ENCODE measurements around the gene ITIH3.

ITIH3 gene

DNA sequence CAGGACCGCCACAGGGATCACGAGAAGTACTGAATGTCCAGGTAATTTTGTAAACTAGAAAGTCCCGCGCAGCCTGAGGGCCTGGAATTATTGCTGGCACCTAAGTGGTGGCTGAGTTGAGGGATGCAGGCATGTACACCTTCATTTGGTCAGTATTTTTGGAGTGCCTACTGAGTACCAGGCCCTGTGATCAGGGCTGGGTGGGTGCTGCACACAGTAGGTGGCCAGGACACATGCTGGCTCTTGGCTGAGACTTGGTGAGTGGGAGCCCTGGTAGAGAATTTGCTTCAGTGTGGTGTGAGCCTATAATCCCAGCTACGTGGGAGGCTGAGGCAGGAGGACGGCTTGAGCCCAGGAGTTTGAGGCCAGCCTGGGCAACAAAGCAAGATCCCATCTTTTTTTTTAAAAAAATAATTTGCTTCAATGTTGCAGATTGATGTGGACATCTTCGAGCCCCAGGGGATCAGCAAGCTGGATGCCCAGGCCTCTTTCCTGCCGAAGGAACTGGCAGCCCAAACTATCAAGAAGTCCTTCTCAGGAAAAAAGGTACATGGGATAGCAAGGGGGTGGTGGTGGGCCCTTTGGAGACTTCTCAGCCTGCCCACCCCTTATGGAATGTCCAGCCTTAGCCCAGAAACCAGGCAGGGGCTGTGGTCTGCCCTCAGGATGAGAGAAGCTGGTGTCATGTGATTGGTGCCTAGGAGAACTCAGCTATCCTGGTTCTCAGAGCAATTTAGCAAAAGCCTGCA is 14.6 kb upstream of the ITIH3 start:
- no peak for DNase-seq

DNA sequence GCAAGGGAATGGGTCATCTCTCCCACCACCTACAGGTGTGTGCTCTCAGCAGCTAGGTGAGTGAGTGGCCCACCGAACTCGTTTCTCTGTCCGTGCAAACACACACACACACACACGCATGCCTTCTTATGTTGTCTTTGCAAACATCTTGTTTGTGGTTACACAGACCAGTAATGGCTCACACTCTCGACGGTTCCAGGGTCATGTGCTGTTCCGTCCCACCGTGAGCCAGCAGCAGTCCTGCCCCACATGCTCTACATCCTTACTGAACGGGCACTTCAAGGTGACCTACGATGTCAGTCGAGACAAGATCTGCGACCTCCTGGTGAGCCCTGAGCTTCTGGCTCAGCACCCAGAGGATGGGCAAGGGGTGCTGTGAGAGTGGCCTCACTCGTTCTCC is 12.9 kb upstream of the ITIH3 start:
- no peak for DNase-seq

DNA sequence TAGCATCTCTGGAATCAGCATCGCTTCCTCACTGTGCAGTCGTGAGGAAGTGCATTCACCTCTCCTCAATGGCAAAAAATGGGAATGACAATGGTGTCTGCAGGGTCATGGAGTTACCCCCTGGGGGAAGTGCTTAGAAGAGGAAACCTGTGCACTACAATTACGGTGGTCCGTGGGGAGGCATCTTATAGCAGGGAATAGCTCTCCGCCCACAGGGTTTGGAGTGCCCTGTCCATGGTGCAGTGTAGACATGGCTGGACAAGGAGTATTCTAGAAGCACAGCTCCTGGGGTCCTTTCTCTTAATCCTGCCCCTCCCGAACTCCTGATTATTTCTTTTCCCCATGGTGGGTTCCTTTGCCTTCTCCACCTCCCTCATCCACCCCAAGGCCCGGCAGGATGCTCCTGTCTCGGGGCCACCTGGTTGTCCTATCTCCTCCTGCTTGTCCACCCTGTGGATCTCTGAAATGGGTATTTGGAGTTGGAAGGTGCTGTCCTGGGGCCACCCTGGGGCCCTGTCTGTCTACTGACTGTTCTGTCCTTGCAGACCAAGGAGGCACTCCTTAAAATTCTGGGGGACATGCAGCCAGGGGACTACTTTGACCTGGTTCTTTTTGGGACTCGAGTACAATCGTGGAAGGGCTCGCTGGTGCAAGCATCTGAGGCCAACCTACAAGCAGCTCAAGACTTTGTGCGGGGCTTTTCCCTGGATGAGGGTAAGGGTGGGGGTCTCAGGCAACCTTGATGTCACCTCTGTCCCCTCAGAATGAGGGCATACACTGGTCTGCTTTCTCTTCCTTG is 12.0 kb upstream of the ITIH3 start:
- DNase-seq = no peak

DNA sequence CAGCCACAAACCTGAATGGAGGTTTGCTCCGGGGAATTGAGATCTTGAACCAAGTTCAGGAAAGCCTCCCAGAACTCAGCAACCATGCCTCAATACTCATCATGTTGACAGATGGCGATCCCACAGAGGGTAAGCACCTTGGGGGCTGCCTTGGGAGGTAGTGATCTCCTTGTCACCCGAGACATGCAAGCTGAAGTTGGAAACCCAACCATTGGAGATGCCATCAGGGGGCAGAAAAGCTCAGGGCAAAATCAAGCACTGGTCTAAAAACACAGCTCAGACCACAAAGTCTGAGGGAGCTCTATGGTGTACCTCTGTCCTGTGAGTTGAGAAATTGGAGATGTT is 11.4 kb upstream of the ITIH3 start:
- no peak for DNase-seq

DNA sequence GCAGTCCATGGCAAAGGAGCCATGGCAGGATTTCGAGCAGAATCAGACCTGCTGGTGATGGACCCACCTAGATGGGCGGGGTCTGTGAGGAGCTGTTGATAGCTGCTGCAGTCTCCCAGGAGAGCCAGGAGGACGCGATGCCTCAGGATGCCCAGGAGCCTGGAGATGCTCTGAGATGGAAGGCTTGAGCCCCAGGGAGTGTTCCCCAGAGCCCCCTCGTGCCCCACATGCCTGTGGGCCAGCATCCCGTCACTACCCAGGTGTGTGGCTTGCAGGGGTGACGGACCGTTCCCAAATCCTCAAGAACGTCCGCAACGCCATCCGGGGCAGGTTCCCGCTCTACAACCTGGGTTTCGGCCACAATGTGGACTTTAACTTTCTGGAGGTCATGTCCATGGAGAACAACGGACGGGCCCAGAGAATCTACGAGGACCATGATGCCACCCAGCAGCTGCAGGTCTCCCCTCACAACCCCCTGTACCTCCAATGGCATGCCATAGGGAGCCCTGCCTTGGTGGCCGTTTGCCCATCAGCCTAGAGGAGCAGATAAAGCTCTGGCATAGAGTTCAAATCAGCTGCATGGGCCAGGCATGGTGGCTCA is 10.5 kb upstream of the ITIH3 start:
- DNase-seq = no peak

DNA sequence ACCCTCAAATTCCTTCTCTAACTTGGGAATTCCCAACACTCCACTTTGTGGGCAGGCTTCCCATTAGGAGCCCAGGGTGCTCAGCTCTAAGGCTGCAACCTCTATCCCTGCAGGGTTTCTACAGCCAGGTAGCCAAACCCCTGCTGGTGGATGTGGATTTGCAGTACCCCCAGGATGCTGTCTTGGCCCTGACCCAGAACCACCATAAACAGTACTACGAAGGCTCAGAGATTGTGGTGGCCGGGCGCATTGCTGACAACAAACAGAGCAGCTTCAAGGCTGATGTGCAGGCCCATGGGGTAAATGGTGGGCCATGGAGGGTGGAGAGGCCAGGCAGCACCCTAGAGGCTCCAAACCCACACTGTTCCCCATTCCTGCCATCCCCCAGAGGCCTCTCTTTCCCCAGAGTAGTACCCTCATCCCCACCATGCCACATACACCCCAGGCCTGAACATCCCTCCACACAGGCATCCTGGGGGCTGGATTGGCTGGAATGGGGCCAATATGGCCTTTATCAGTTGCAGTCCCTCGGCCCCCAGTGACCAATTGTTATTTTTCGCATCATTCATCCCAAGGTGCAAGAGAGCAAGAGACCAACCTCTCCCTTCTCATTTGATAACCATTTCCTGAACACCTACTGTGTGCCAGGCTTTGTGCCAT is 9.5 kb upstream of the ITIH3 start:
- no peak for DNase-seq

DNA sequence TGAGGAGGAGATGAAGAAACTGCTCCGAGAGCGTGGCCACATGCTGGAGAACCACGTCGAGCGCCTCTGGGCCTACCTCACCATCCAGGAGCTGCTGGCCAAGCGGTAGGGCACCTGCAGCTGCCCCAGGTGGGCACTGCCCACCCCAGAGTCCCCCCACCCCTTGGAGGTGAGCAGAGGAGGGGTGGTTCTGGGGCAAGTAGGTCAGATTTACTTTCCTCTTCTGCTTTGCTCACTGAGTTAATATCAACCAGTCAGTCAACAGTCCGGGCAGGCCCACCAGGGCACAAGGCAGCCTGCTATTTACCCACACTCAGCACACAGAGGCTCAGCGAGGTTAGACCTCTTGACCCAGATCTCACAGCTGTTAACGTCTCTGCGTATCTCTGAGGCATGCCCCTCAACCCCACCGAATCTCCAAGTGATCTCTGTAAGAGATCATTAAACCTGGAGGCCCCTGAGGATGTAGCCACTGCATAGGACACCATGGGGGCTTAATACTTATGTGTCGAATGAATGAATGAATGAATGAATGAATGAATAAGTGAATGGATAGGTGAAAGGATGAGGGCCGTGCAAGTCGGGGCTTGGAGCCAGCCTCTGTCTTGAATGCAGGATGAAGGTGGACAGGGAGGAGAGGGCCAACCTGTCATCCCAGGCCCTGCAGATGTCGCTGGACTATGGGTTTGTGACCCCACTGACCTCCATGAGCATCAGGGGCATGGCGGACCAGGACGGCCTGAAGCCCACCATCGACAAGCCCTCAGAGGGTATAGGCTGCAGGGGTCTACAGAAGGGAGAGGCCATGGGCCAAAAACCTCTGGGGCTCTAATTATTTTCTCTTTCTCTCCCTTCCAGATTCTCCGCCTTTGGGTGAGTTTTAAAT is 8.0 kb upstream of the ITIH3 start:
- no peak for DNase-seq

DNA sequence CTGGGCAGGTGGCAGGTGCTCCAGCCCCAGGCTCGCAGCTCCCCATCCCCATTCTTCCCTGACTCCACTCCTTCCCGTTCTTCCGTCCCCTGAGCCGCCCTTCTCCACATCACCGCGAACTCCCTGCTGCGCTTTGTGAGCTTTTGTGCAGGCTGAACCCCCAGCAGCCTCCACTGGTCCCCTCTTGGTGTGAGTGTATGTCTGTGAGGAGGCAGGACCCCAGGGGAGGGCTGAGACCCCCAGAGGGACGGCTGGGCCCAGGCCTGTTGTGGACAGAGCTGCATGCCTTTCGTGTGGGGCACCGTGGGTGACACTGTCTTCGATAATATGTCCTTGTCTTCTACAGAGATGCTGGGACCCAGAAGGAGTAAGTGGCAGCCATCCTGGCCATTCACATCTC is 7.3 kb upstream of the ITIH3 start:
- DNase-seq = no peak

DNA sequence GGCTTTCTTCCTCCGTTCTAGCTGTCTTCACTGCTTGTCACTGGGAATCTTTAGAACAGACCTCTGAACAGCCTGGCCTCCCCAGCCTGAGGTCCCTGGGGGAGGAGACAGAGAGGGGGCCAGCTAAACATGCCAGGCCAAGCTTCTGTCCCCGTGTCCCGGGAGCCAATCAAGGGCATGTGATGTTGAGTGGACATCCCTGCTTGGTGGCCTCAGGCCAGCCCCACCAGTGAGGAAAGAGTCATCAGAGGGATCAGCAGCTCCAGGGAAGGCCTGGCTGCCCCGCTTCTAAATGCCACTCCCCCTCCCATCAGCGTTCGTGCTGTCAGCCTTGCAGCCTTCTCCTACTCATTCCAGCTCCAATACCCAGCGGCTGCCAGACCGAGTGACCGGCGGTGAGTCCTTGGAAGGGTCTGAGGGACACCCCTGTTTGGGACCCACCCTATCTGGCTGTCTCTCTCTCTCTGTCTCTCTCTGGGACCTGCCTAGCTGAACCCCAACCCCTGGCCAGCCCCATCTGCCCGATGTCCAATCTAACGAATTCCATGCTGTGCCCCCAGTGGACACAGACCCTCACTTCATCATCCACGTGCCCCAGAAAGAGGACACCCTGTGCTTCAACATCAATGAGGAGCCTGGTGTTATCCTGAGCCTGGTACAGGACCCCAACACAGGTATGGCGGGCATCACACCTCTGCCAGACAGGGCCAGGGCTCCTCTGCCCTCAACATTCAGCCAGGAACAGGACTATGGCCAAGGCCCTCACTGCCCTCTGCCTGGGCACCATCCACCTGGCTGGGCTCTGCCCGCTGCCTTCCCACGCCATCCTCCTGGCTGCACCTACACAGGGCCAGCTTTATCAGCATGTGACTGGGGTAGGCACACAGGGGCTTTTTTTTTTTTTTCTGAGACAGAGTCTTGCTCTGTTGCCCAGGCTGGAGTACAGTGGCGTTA is 6.6 kb upstream of the ITIH3 start:
- DNase-seq = no peak

DNA sequence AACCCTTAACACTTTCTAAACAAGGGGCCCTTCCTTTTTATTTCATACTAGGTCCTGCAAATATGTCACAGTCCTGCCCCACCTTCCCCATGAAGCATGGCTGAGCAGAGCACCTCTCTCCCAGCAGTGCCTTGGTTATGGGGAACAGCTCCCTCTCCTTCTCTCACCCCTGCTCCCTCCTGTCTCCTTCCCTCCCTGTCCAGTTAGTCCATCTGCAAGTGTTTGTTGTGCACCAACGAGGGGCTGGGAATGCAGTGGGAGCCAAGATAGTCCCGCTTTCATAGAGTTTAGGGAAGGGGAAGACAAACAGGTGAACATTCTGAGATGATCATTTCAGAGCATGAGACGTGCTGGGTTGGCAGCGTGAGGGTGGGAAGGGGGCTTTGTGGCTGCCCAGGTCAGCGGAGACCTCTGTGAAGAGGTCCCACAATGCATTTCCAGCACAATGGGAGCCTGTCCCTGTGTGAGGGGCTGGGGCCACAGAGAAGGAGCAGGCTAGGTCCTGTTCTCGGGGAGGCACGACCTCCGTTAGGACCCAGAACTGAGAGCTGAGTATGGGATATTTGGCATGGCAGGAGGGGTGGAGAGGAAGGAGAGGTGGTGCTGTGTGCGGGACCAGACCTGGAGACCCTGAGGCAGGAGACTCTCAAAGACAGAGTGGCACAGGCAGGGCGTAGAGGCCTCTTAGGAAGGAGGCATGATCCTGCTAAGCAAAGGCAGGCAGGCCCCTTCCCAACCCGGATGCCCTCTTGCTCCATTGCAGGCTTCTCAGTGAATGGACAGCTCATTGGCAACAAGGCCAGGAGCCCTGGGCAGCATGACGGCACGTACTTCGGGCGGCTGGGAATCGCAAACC is 5.5 kb upstream of the ITIH3 start:
- no peak for DNase-seq

DNA sequence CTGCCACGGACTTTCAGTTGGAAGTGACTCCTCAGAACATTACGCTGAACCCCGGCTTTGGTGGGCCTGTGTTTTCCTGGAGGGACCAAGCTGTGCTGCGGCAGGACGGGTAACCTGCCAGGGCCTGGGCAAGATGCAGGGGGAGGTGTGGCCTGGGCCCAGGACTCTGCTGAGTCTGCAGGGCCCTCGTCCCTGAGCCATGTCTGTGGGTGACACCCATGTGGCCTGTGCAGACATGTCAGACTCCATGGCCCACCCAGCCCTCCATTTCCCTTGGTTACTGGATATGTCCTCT is 4.9 kb upstream of the ITIH3 start:
- DNase-seq = no peak

DNA sequence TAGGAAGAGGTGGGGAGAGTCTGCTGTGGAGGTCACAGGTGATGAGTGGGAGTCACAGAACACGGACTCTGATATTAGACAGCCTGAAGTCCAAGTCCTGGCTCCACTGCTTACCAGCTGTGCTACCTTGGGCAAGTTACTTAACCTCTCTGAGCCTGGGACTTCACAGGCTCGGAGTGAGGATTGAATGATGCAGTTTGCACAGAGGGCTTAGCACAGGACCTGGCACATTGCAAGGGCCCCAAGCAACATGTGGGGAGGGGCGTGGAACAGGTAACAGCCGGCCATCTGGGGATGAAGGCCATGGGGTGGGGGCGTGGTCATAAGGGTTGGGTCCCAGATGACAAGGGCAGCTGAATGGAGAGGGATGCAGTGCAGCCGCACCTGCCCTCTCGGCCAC is 4.3 kb upstream of the ITIH3 start:
- no peak for DNase-seq

DNA sequence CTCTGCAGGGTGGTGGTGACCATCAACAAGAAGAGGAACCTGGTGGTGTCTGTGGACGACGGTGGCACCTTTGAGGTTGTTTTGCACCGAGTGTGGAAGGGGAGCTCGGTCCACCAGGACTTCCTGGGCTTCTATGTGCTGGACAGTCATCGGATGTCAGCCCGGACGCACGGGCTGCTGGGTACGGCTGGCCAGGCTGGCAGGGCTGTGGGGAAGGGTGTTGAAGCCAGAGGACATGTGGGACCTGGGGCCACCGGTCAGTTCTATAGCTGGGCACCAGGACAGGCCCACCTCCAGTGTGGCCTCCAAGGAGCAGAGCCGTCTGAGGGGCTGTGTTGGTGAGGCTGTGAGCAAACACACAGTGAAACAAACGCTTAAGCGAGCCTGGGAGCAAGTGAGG is 3.9 kb upstream of the ITIH3 start:
- no peak for DNase-seq

DNA sequence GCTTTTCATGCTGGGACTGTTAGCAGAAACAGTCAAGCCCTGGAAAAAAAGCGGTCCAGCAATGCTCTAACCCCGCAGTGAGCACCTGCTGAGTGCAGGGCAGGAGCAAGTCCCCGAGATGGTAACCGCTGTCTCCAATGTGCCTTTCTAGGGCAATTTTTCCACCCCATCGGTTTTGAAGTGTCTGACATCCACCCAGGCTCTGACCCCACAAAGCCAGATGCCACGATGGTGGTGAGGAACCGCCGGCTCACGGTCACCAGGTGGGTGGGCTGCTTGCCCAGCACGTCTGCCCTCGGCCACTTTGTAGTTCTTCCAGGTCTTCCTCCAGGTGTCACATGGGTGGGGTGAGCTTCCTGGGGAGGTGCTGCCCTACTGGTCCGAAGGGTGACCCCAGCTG is 3.2 kb upstream of the ITIH3 start:
- no peak for DNase-seq

DNA sequence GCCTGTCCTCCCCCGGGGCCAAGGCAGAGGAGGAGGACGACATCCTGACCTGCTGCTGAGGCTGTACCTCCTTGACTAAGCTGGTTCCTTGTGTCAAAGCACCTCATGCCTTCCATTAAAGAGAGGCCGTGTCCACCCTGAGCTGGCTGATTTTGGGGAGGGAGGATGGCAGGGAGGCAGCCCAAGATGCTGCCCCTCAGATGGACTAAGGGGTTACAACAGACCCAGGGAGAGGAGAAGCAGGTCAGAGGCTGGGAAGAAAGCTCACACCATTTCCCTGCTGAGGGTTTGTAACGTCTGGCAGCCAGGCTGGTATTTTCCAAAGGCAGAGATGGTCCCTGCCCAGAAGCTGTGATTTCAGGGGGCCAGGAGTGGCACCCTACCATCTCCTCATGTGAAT is 2.7 kb upstream of the ITIH3 start:
- no peak for DNase-seq

DNA sequence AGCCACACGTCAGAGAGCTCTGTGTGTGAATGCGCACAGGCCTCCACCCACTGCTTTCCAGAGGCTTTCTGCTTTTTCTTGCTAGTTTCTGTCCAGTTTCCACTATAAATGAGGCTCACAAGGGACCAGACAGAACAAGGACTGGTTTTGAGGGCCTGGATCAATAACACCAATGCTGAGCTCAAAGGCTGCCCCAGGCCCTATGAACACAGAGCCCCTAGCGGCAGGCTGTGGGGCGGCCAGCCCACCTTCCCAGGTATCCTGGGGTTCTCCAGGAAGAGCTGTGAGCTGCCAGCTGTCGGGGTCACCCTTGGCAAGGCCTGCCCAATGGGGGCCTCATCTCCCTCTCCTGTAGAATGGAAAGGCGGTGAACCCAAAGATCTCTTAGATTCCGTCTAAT is 2.2 kb upstream of the ITIH3 start:
- no peak for DNase-seq

DNA sequence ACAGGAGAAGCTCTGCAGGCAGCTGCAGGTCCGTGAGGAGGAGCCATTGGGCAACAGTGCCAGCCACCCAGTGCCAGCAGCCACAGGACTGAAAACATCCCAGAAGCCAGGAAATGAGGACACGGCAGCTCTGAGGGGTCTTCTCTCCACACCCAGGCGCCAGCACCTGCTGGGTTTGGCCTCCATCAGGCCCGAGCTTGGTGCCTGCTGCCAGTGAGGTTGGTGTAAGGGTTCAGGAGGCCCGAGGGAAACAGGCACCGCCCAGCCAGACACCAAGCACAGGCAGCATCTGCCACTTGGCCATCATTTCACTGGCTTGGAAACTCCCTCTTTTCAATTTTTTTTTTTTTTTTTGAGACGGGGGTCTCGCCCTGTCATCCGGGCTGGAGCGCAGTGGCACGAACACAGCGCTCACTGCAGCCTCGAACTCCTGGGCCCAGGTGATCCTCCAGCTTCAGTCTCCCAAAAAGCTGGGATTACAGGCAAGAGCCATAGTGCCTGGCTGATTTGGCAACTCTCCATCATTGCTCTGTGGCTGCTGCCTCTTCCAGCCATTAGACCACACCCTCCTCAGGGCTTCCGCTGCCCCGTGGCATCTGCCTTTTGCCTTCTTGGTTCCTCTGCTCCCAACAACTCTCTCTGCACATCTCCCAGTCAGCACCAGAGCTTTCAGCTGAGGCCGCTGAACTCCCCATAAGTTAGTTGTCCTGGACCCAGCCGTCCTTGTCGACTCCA is 1.5 kb upstream of the ITIH3 start:
- DNase-seq = no peak

DNA sequence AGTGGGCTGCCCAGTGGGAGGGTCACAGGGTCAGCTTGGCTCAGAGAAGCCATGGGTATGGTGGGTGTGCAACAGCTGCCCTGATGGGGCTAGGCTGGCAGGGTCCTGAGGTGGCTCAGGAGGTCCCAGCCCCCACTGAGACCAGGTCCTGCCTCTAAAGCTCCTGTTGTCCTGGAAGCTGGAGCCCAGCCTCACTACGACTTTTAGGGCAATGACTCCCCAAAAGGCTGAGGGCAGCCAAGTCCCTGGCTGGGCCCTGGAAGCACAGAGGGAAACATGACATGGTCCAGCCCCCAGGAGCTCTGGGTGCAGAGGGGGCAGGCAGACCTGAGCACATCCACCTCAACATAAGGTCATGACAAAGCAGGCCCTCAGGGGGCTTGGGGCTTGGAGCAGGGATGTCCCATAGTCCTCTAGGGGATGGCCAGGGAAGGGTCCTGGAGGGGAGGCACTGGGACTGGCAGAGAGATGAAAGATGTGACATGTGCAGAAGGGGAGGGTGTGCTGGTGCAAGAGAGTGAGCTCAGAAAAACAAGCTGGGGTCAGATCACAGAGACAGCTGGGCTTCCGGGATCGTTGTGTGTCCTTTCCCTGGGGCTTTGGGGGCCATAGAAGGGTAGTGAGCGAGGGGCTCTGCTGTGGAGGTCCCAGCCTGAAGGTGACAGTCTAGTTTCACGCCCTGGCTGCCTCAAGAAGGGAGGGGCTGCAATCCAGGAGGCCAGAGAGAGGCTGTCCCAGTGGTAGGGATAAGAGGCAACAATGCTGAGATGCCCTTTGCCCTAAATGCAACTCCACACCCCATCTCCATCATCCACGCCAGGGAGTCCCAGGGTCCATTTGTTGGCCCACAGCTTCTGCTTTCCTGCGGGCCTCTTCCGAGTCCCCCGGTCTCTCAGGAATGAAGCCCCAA is 639 bp upstream of the ITIH3 start:
- DNase-seq = no peak

DNA sequence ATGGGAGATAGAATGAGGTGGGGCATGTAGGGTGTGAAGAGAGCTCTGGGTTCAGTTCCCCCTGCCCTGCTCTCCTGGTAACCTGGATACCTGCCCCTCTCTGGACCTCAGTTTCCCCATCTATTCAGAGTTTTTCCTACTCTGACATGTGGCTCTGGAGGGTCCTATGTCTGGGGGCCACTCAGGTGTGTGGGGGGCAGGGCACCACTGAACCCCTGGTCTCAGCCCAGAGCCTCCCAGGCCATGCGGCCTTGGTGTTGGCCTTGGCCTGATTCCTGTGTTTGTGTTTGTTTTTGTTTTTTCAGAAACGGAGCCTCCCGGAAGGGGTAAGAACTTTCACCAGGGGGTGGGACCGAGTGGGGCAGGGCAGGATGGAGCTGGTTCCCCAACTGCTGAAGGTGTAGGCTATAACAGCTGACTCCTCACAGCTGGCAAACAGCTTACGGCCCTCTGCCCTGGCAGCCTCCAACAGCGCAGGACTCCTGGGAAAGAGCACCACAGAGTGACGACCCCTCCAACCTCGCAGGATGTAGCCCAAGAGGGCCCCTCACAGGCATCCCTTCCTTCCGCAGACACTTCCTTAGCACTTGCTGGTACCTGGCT is 803 bp downstream of the ITIH3 start:
- no peak for DNase-seq
